Neural cell (in vitro differentiated cells): ENCODE results near the gene PGA4. TPM values are rescaled to one million over a fixed set of nuclear protein-coding genes. Genes with fewer than 3 reads are reported as not detected.

Experiments
- H2AFZ ChIP-seq: fragments of 200-600, 300-800 bp; sonication (generic), shearing (Covaris generic); 2 replicates; pipeline ENCODE4 v1.6.0; 2014; ENCODE audit warnings: low read depth, mild to moderate bottlenecking, antibody characterized with exemption, low read length, moderate library complexity
- H3F3A ChIP-seq: fragments of 200-600 bp; shearing (Covaris generic); 2 replicates; pipeline ENCODE4 v1.6.1; 2016; ENCODE audit warnings: mild to moderate bottlenecking, moderate library complexity, mixed read lengths, antibody characterized with exemption, low read length; ENCODE audit not compliant: insufficient read depth, poor library complexity, severe bottlenecking
- H3K27ac ChIP-seq: fragments of 200-600, 300-800 bp; sonication (generic), shearing (Covaris generic); 2 replicates; pipeline ENCODE4 v1.5.1; 2014; ENCODE audit warnings: mild to moderate bottlenecking, low read length, moderate library complexity
- H3K27me3 ChIP-seq: fragments of 300-800, 200-600 bp; sonication (generic), shearing (Covaris generic); 2 replicates; pipeline ENCODE4 v1.6.0; 2014; ENCODE audit warnings: mild to moderate bottlenecking, low read depth, low read length, moderate library complexity; ENCODE audit not compliant: insufficient read depth
- H3K36me3 ChIP-seq: fragments of 300-800, 200-600 bp; sonication (generic), shearing (Covaris generic); 2 replicates; pipeline ENCODE4 v1.5.1; 2014; ENCODE audit warnings: mild to moderate bottlenecking, antibody characterized with exemption, low read length, moderate library complexity; ENCODE audit not compliant: insufficient read depth
- H3K4me2 ChIP-seq: fragments of 300-800, 200-600 bp; sonication (generic), shearing (Covaris generic); 2 replicates; pipeline ENCODE4 v1.6.0; 2014; ENCODE audit warnings: mild to moderate bottlenecking, low read length
- H3K4me3 ChIP-seq: fragments of 300-800, 200-600 bp; sonication (generic), shearing (Covaris generic); 2 replicates; pipeline ENCODE4 v1.5.1; 2014; ENCODE audit warnings: mild to moderate bottlenecking, low read length, moderate library complexity
- H3K79me2 ChIP-seq: fragments of 200-600 bp; shearing (Covaris generic); replicated peaks from 2 replicates; pipeline ENCODE4 v1.6.0; 2014; ENCODE audit warnings: mild to moderate bottlenecking, low read length, moderate library complexity; ENCODE audit not compliant: insufficient read depth
- H3K9ac ChIP-seq: fragments of 300-800, 200-600 bp; sonication (generic), shearing (Covaris generic); 2 replicates; pipeline ENCODE4 v1.6.1; 2016; ENCODE audit warnings: mild to moderate bottlenecking, low read length, mixed read lengths
- H3K9me2 ChIP-seq: fragments of 200-600 bp; shearing (Covaris generic); 2 replicates; pipeline ENCODE4 v1.6.1; 2016; ENCODE audit warnings: mild to moderate bottlenecking, low read length, mixed read lengths; ENCODE audit not compliant: insufficient read depth
- H3K9me3 ChIP-seq: fragments of 200-600, 300-800 bp; sonication (generic), shearing (Covaris generic); 2 replicates; pipeline ENCODE4 v1.6.1; 2016; ENCODE audit warnings: mild to moderate bottlenecking, mixed run types, low read length, moderate library complexity, mixed read lengths
- H4K20me1 ChIP-seq: fragments of 200-600 bp; shearing (Covaris generic); 2 replicates; pipeline ENCODE4 v1.6.1; 2016; ENCODE audit warnings: mild to moderate bottlenecking, mixed run types; ENCODE audit not compliant: insufficient read depth
- EP300 ChIP-seq: fragments of 450-650 bp; conservative IDR thresholded peaks from 2 replicates; pipeline ENCODE4 v1.6.1; 2014; ENCODE audit warnings: antibody characterized with exemption, mild to moderate bottlenecking, moderate library complexity; ENCODE audit not compliant: poor library complexity, severe bottlenecking
- EZH2 ChIP-seq: fragments of 200-600, 300-800 bp; shearing (Covaris generic), sonication (generic); IDR thresholded peaks from 2 replicates; pipeline ENCODE4 v1.6.1; 2014; ENCODE audit warnings: antibody characterized with exemption, low read length, borderline replicate concordance, mild to moderate bottlenecking; ENCODE audit not compliant: insufficient read depth, poor library complexity, severe bottlenecking
- MXI1 ChIP-seq: fragments of 450-650 bp; conservative IDR thresholded peaks from 2 replicates; pipeline ENCODE4 v1.6.1; 2014; ENCODE audit warnings: antibody characterized with exemption, mild to moderate bottlenecking; ENCODE audit not compliant: poor library complexity, severe bottlenecking
- POLR2AphosphoS5 ChIP-seq: IDR thresholded peaks from 2 replicates; pipeline ENCODE4 v1.6.1; 2012
- RAD21 ChIP-seq: fragments of 450-650 bp; conservative IDR thresholded peaks from 2 replicates; pipeline ENCODE4 v1.6.1; 2014; ENCODE audit warnings: antibody characterized with exemption, mild to moderate bottlenecking, moderate library complexity
- SMC3 ChIP-seq: fragments of 450-650 bp; conservative IDR thresholded peaks from 2 replicates; pipeline ENCODE4 v1.6.1; 2014; ENCODE audit warnings: antibody characterized with exemption, mild to moderate bottlenecking, moderate library complexity; ENCODE audit not compliant: poor library complexity
- TAF1 ChIP-seq: IDR thresholded peaks from 2 replicates; pipeline ENCODE4 v1.6.1; 2012; ENCODE audit warnings: low read depth
- polyA plus RNA-seq: library from polyadenylated mRNA; depleted of rRNA; stranded (reverse); fragments of >200 nt; gene quantifications from 2 replicates; pipeline ENCODE4 v1.2.3, GENCODE V29; 2014
- TF ChIP-seq, protein P1 (sequence below): fragments of 450-650 bp; IDR thresholded peaks from 2 replicates; pipeline ENCODE4 v1.5.1; 2014; ENCODE audit warnings: antibody characterized with exemption, mild to moderate bottlenecking, moderate library complexity; ENCODE audit not compliant: poor library complexity, severe bottlenecking
- TF ChIP-seq, protein P2 (sequence below): IDR thresholded peaks from 2 replicates; pipeline ENCODE4 v1.6.1; 2012; ENCODE audit warnings: borderline replicate concordance

PGA4 gene
- polyA plus RNA-seq, 1 donor from 2014 or later = not detected

DNA sequence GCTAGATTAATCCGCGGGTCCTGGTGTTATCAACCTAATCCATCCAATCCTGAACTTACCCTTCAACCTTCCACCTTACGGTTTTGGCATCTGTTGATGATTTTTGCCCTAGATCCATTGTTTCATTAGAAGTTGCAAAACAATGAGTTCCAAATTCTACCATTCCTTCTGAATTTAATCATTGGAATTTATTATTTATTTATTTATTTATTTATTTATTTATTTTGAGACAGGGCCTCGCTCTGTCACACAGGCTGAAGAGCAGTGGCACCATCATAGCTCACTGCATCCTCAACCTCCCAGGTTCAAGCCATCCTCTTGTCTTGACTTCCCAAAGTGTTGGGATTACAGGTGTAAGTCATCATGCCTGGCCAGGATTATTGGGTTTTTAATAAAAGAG lies 40.7 kb upstream of the PGA4 start:
- Histone ChIP-seq H3K9me3 (no peaks in the 10 kb centered on the region), H3F3A (no peaks in the 10 kb centered on the region), H3K9ac (no peak overlapping the region), H3K4me2 (no peak overlapping the region), H3K79me2 (no peaks in the 10 kb centered on the region), H3K9me2 (no peaks in the 10 kb centered on the region), H3K27me3 (no peaks in the 10 kb centered on the region), H2AFZ (no peak overlapping the region), H3K36me3 (no peaks in the 10 kb centered on the region), H4K20me1 (no peaks in the 10 kb centered on the region), H3K27ac (no peak overlapping the region), H3K4me3 (no peak overlapping the region)
- TF ChIP-seq MXI1 (no peak), POLR2AphosphoS5 (no peak), RAD21 (no peak), TAF1 (no peak), SMC3 (no peak), EP300 (no peak)
- TF ChIP-seq, protein P1, sequence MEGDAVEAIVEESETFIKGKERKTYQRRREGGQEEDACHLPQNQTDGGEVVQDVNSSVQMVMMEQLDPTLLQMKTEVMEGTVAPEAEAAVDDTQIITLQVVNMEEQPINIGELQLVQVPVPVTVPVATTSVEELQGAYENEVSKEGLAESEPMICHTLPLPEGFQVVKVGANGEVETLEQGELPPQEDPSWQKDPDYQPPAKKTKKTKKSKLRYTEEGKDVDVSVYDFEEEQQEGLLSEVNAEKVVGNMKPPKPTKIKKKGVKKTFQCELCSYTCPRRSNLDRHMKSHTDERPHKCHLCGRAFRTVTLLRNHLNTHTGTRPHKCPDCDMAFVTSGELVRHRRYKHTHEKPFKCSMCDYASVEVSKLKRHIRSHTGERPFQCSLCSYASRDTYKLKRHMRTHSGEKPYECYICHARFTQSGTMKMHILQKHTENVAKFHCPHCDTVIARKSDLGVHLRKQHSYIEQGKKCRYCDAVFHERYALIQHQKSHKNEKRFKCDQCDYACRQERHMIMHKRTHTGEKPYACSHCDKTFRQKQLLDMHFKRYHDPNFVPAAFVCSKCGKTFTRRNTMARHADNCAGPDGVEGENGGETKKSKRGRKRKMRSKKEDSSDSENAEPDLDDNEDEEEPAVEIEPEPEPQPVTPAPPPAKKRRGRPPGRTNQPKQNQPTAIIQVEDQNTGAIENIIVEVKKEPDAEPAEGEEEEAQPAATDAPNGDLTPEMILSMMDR = no peak
- TF ChIP-seq, protein P2, sequence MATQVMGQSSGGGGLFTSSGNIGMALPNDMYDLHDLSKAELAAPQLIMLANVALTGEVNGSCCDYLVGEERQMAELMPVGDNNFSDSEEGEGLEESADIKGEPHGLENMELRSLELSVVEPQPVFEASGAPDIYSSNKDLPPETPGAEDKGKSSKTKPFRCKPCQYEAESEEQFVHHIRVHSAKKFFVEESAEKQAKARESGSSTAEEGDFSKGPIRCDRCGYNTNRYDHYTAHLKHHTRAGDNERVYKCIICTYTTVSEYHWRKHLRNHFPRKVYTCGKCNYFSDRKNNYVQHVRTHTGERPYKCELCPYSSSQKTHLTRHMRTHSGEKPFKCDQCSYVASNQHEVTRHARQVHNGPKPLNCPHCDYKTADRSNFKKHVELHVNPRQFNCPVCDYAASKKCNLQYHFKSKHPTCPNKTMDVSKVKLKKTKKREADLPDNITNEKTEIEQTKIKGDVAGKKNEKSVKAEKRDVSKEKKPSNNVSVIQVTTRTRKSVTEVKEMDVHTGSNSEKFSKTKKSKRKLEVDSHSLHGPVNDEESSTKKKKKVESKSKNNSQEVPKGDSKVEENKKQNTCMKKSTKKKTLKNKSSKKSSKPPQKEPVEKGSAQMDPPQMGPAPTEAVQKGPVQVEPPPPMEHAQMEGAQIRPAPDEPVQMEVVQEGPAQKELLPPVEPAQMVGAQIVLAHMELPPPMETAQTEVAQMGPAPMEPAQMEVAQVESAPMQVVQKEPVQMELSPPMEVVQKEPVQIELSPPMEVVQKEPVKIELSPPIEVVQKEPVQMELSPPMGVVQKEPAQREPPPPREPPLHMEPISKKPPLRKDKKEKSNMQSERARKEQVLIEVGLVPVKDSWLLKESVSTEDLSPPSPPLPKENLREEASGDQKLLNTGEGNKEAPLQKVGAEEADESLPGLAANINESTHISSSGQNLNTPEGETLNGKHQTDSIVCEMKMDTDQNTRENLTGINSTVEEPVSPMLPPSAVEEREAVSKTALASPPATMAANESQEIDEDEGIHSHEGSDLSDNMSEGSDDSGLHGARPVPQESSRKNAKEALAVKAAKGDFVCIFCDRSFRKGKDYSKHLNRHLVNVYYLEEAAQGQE = no peak

DNA sequence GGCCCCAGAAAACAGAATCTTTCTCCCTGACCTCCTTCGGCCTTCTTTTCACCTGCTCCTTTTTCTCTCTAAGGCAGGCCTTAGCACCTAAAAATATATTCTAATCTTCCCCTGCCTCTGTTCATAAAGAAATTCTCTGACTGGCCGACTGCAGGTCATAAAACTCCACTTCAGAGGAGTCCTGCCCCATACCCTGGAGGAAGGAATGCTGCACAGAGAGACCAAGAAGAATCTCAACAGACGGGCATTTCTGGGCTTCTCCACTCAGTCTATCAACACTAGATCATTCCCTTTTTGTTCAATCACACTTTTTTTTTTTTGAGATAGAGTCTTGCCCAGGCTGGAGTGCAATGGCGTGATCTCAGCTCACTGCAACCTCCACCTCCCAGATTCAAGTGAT lies 38.5 kb upstream of the PGA4 start:
- no peaks in the 10 kb centered on the region for H4K20me1 ChIP-seq
- no peak overlapping the region for H3K4me2 ChIP-seq
- no peaks in the 10 kb centered on the region for H3K27me3 ChIP-seq
- H3K27ac ChIP-seq = no peak overlapping the region
- no peaks in the 10 kb centered on the region for H3K9me2 ChIP-seq
- no peaks in the 10 kb centered on the region for H3F3A ChIP-seq
- no peak for TF ChIP-seq POLR2AphosphoS5
- TF ChIP-seq TAF1 = no peak
- TF ChIP-seq, protein P2 = no peak
- no peak for TF ChIP-seq EP300
- TF ChIP-seq EZH2 = no peak
- TF ChIP-seq SMC3 = no peak
- TF ChIP-seq, protein P1 = no peak
- TF ChIP-seq MXI1 = no peak
- TF ChIP-seq RAD21 = no peak
- H3K79me2 ChIP-seq = no peaks in the 10 kb centered on the region
- no peaks in the 10 kb centered on the region for H3K9me3 ChIP-seq
- H2AFZ ChIP-seq = no peak overlapping the region
- no peak overlapping the region for H3K9ac ChIP-seq
- H3K4me3 ChIP-seq = no peak overlapping the region
- no peaks in the 10 kb centered on the region for H3K36me3 ChIP-seq
